Activated T-cell treated with anti-CD3 and anti-CD28 coated beads for 24 hours (primary cell): ENCODE data around the gene DCLK2.

Experiments
- DNase-seq: peaks from one replicate; pipeline ENCODE4 v3.0.0-alpha.2; 2020; ENCODE audit warnings: low read depth

DCLK2 gene

GRCh38 chr4:150265806-150266205, 187.6 kb downstream of the DCLK2 start:
- DNase-seq: no peak

- no peak for DNase-seq
These were observed 190.2 kb downstream of the DCLK2 start for GRCh38 chr4:150268444-150268843.

DNA sequence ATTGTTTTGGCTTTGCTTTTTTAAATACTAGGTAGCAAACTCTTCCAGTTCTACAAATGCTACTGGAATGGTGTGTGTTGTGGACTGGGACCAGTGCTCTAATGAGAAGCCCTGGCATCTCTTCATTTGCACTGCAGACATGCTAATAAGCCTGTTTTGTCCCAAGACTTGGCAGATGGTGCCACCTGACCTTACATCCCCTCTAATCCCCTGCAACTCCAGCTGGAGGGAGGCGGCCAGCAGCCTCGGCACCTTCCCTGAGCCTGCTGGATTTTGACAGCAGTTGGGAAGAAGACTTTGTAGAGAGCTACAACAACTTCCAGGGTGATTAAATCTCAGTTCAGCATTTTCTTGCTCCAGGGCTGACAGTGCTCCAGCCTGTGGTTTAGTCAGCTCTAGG, 200.0 kb downstream of the DCLK2 start:
- no peak for DNase-seq

DNA sequence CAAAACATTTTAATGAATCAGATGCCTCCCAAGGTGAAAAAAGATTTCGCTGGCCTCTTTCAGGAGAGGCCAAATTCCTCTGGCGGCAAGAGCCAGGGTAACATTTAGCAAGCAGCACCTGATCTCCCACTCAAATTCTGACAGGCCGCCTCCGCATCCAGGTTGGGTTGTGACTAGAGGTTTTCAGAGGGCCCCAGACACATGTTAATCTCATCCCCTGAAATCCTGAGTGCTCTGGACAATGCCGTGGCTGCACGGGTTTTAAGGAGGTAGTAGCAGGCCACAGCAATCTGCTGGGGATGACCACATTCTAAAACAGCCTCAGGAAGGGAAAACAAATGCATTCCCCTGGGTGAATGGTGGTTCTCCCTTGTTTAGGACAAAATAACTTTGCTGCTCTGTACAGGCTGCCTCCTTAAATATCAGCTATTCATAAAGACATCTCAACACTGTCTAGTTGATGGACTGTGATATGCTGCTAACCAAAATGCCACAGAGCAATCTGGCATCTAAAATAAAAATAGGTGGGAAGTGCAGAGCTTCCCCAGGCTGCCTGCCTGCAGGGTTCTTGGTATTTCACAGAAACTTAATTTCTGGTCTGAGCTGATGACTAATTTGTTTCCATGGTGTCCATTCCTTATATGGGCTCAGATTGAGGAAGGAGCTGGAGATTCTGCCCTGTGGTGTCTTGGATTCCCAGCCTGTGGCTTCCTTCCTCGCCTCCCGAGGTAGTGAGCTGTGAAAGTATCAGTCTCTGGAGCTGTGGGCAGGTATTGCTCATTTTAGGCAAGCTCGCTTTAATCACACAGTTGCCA, 202.0 kb downstream of the DCLK2 start:
- DNase-seq: no peak

GRCh38 chr4:150280975-150281374, 202.7 kb downstream of the DCLK2 start:
- no peak for DNase-seq

DNA sequence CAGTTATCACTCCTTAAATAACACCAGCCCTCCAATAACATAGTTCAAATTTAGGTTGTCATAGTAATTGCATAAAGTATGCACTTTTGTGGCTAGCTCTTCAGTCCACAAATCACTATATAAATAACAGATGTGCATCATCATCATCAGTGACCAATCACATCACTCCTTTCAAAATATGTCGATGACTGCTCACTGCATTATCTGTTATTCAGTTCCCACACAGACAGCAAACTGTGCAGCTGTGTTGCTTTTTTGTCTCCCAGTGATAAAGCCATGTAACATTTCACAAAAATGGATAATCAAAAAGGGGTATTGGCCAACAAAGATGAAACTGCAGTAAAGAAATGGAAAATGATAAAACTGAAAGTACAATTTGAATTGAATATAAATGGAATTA, 205.4 kb downstream of the DCLK2 start:
- DNase-seq: no peak

- no peak for DNase-seq
These were observed 208.4 kb downstream of the DCLK2 start for GRCh38 chr4:150286656-150287055.

GRCh38 chr4:150289198-150289597, 211.0 kb downstream of the DCLK2 start:
- DNase-seq: no peak

- DNase-seq: no peak
These were observed 211.6 kb downstream of the DCLK2 start for GRCh38 chr4:150289881-150290280.

DNA sequence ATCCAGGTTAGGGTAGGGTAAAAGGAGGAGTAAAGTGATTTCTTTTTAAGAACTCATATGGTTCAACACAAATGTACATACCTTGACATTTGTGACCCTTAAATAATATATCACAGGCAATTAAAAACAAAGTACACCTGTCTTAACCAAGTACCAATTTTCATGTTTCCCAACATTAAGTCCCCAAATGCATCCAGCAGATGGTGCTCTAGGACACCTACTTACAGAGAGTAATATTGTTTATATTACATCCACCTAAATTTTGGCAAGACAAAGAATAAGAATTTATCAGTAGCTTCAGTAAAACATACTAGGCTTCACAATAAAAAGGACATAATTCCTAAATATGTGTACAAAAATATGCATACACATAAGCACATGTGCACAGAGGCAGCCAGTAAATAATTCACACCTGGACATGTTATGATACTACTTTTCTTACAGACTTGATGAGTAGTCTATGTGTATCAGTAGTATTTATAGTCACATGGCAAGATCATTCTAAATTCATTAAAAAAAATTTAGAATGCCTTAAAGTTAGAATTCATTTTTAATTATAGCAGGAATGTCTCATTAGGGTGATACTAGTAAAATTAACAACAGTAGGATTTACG, 219.7 kb downstream of the DCLK2 start:
- peak; percentile 1 for DNase-seq

GRCh38 chr4:150299816-150300215, 221.6 kb downstream of the DCLK2 start:
- no peak for DNase-seq

GRCh38 chr4:150302553-150302952, 224.3 kb downstream of the DCLK2 start:
- peak; percentile 35 for DNase-seq

DNA sequence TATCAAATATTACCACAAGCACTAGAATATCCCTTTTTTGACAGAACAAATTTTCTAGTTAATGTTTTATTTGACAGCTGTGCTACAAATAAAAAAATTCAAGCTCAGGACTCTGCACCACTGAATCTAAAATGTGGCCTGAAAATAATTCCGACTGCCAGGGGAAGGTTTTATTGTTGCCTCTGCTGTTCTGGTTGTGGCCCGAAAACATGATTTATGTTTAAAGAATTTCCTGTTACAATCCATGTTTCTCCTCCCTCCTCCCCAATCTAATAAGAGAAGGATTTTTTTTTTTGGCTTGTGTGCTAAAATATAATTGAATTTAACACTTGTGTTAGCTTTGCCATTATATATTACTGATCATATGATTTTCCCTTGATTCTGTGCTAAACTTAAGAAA, 227.8 kb downstream of the DCLK2 start:
- no peak for DNase-seq

DNA sequence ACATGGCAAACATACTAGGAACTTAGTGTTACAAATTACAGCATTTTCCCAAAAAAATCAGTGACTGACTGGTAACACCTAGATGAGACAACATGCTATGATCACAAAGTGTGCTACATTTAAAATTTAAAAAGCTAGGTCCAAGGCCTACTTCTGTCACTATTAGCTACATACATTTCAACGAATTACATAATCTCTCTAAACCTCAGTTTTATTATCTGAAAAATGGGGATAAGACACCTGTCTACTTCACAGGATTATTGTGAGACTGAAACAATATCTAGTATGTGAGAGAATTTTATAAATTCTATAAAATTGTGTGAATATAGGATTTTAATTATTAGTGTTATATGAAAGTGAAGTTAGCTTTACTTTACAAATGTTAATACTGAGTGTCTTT, 228.5 kb downstream of the DCLK2 start:
- no peak for DNase-seq
